ENCODE data around the gene CCDC85C.

CCDC85C gene

DNA sequence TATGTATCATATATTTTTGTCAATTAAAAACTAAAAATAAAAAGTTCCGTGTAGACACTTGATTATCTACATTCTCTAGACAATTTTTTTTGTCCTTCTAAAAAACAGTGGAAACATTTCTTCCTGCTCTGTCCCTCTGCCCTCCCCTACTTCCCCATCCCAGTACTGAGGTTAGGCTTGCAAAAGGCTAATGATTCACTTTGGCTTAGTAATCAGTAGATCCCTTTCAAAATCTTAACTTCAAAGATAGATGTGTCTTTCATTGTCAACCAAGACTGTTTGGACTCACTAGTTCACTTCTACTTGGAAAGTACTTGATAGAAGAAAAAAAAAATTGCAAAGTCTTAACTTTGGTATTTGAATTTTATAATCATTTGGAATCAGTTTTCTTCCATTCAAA lies 127.1 kb downstream of the CCDC85C start:
- DNase-seq (ENCODE audit: low read depth in 2 of 2): no peak

DNA sequence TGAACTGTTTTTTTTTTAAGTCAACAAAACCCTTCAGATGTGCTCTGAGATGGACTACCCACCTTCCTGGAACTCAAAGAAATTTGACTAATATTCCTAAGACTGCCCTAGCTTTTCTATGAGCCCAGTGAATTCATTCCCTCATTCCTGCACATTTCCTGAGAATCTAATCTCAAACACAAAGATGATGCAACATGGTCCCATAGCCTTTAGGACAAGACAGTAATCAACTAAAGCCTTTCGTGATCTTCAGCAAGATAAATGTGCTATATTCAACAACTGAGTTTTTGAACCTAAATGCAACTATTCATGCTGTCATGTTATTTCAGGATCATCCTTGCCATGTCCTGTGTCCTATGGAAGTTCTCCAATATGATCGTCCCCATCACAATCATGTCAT lies 128.3 kb downstream of the CCDC85C start:
- DNase-seq (ENCODE audit: low read depth in 2 of 2): no peak

- no peak for DNase-seq (ENCODE audit: low read depth in 2 of 2)
These were observed 128.8 kb downstream of the CCDC85C start for GRCh38 chr14:99475179-99475578.

- DNase-seq (ENCODE audit: low read depth in 2 of 2): no peak
These were observed 130.5 kb downstream of the CCDC85C start for GRCh38 chr14:99473458-99473857.

DNA sequence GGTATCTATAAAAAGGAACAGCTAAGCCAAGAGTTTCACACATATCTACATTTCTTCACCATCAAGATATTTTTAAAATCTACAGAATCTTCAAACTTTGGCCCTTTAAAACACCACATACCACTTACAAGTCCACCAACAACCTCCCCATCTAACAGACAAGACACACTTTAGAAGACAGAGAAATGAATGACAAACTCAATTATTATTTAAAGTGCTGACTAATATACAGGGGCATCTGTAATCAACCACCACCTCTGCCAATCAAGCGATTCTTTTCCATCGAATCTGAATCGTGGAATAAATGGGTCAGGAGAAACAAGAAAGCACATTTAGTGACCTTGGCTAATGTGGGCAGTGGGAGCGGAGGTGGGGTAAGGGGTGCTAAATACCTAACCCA lies 131.1 kb downstream of the CCDC85C start:
- DNase-seq (ENCODE audit: low read depth in 2 of 2): no peak

- no peak for DNase-seq (ENCODE audit: low read depth in 2 of 2)
These were observed 132.3 kb downstream of the CCDC85C start for GRCh38 chr14:99471731-99472130.

- no peak for DNase-seq (ENCODE audit: low read depth in 2 of 2)
These were observed 135.0 kb downstream of the CCDC85C start for GRCh38 chr14:99468836-99469592.

GRCh38 chr14:99468081-99468480 lies 135.9 kb downstream of the CCDC85C start:
- DNase-seq (ENCODE audit: low read depth in 2 of 2): no peak

- DNase-seq (ENCODE audit: low read depth in 2 of 2): no peak
These were observed 136.5 kb downstream of the CCDC85C start for GRCh38 chr14:99467336-99468078.

GRCh38 chr14:99466758-99467157 lies 137.2 kb downstream of the CCDC85C start:
- DNase-seq (ENCODE audit: low read depth in 2 of 2): no peak

- no peak for DNase-seq (ENCODE audit: low read depth in 2 of 2)
These were observed 138.7 kb downstream of the CCDC85C start for GRCh38 chr14:99465288-99465687.

GRCh38 chr14:99463974-99464373 lies 140.0 kb downstream of the CCDC85C start:
- DNase-seq (ENCODE audit: low read depth in 2 of 2): no peak

- DNase-seq (ENCODE audit: low read depth in 2 of 2): no peak
These were observed 141.8 kb downstream of the CCDC85C start for GRCh38 chr14:99462210-99462609.

DNA sequence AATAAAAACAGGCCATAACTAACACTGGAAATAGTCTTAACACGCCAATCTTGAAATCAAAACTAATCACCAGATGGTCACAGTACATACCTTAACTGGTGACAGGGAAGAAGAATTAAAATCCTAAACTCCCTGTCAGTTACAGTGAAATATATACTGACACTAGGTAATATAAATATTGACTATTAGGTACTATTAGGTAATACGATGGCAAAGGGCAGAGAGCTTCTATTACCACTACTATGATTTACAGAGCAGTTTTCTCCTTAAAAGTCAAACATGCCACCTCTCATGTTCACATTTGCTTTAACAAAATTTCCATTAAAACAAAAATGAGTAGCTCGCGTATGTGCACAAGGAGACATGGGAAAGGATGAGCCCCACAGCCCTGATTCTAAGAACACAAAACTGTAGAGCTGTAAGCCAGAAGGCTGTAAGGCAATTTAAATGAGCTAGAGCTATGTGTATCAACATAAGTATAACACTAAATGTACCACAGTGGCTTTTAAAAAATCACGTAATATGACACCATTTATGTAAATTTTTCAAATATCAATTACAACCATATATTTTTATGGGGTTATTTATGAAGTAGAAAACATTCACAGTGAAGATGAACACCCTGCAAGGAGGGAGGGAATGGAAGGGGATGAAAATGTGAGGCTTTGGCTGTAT lies 142.5 kb downstream of the CCDC85C start:
- no peak for DNase-seq (ENCODE audit: low read depth in 2 of 2)

DNA sequence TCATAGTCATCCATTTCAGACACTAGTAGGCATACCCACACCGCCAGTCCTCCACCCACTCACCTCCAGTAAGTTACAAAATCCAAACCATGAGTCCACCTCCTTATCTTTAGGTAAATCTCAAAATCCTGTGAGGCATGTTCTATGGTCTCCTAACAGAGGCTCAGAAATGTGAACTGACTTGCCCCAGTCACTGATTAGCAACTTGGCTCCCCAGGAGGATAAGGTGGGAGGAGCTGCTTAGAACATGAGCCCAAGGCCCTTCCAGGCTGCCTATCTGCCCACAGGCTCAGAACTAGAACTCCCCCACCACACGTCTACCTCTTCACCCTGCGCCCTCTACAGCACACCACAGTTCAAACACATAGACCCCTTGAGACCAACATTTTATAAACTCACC lies 143.2 kb downstream of the CCDC85C start:
- DNase-seq (ENCODE audit: low read depth in 2 of 2): no peak

- no peak for DNase-seq (ENCODE audit: low read depth in 2 of 2)
These were observed 144.4 kb downstream of the CCDC85C start for GRCh38 chr14:99459481-99460100.

GRCh38 chr14:99454246-99454645 lies 149.8 kb downstream of the CCDC85C start:
- no peak for DNase-seq (ENCODE audit: low read depth in 2 of 2)

DNA sequence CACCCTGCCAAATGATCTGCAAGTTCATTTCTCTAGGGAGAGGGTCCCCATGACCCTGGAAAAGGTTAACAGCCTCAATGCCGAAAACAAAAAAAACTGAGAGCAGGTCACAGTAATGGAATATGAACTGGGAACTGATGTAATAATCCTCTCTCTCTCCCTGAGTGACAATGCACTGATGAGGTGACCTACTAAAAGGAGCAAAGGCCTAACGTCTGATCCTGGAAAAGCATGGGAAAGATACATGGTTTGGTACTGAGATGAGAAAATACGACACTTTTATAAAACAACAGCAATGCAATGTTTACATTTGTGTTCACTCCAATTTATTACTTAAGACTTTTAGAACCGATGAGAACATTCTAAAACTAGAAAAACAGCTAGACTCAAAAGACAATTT lies 151.0 kb downstream of the CCDC85C start:
- no peak for DNase-seq (ENCODE audit: low read depth in 2 of 2)

GRCh38 chr14:99451234-99451633 lies 152.8 kb downstream of the CCDC85C start:
- DNase-seq (ENCODE audit: low read depth in 2 of 2): no peak

GRCh38 chr14:99450266-99450665 lies 153.7 kb downstream of the CCDC85C start:
- no peak for DNase-seq (ENCODE audit: low read depth in 2 of 2)
